ENCODE data around the gene PHACTR4. TPM values are rescaled to one million over a fixed set of nuclear protein-coding genes. Genes with fewer than 3 reads are reported as not detected.
A peak's percentile ranks its signal among the peaks of the same experiment; 100 is the strongest.

PHACTR4 gene
- total and polyA plus RNA-seq, 2 of the 13 experiments (the other 11 are each of a cell fraction or from before 2014, with no cell fraction given): 13.9 to 17.1 TPM

GRCh38 chr1:28437924-28438699 lies 68.6 kb downstream of the PHACTR4 start (continued):
- TF ChIP-seq MEIS1 (CRISPR knock-in tag; IDR thresholded peaks at IDR 0.05; ENCODE audit: borderline replicate concordance) (peak; percentile 37; the same call in 1 of the 2 replicates), ZNF280D (CRISPR knock-in tag; IDR thresholded peaks at IDR 0.05) (no peak), NFAT5 (CRISPR knock-in tag; IDR thresholded peaks at IDR 0.05) (no peak), ZNF672 (CRISPR knock-in tag; IDR thresholded peaks at IDR 0.05) (no peak), ISL2 (CRISPR knock-in tag; IDR thresholded peaks at IDR 0.05) (no peak), ZNF772 (CRISPR knock-in tag; IDR thresholded peaks at IDR 0.05) (no peak), RFX5 (IDR thresholded peaks at IDR 0.05; ENCODE audit: low read depth, low read length) (no peak), ZNF251 (CRISPR knock-in tag; IDR thresholded peaks at IDR 0.05) (no peak), NR1H2 (CRISPR knock-in tag; IDR thresholded peaks at IDR 0.05; ENCODE audit: borderline replicate concordance, low read depth) (no peak), ZSCAN9 (CRISPR knock-in tag; IDR thresholded peaks at IDR 0.05; ENCODE audit: borderline replicate concordance) (peak; percentile 48; the same call in 1 of the 2 replicates), ZNF33B (CRISPR knock-in tag; IDR thresholded peaks at IDR 0.05) (no peak), ZNF33A (CRISPR knock-in tag; IDR thresholded peaks at IDR 0.05; ENCODE audit: borderline replicate concordance) (no peak), LBX2 (CRISPR knock-in tag; IDR thresholded peaks at IDR 0.05; ENCODE audit: borderline replicate concordance) (no peak), HMG20A (CRISPR knock-in tag; IDR thresholded peaks at IDR 0.05; ENCODE audit: borderline replicate concordance) (peak; percentile 21; the same call in 1 of the 2 replicates), DMTF1 (CRISPR knock-in tag; IDR thresholded peaks at IDR 0.05) (no peak), REXO4 (CRISPR knock-in tag; IDR thresholded peaks at IDR 0.05; ENCODE audit: borderline replicate concordance) (no peak)
